Measurements from ENCODE around the gene NEUROD2.

NEUROD2 gene

GRCh38 chr17:39579318-39580081, 28.2 kb downstream of the NEUROD2 start:
- no peak for DNase-seq (ENCODE audit: low read depth)

DNA sequence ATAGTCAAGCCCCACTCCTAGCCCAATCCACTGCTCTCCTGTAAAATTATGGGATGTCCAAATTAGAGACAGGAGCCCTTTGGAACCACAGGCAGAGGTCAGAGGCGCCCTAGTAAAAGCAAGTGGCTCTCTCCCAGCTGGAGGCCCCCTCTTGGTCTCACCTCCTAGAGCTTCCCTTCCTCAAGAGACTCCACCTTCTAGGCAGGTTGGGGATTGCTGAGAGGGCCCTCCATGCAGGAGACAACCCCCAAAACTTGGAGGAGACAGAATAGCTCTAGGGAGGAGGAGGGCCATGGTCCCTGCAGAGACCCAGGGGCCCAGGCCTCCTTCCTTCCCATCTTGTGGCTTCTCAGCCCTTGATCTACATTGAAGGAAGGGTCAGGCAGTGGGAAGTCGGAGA, 29.4 kb downstream of the NEUROD2 start:
- DNase-seq (ENCODE audit: low read depth): no peak

- DNase-seq (ENCODE audit: low read depth): no peak
These were observed 31.5 kb downstream of the NEUROD2 start for GRCh38 chr17:39576187-39576586.

- peak; percentile 3 for DNase-seq (ENCODE audit: low read depth)
These were observed 34.0 kb downstream of the NEUROD2 start for GRCh38 chr17:39573447-39574298.

- DNase-seq (ENCODE audit: low read depth): no peak
These were observed 35.6 kb downstream of the NEUROD2 start for GRCh38 chr17:39572121-39572520.

DNA sequence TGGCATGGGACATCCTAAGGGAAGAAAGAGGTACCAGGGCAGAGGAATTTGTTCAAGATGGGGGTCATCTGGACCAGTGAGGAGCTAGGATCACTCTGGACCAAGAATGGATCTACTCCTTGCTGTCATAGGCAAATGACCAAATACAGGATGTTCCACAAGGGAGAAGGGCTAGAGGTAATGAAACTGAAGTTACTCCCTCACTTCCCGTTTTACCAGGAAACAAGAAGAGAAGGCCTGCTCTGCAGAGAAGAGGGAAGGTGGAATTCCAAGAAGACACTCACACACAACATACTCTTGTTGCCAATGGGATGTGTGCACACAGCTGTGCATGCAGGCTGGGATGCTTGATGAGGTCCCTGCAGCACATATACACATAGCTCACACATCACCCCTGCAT, 38.6 kb downstream of the NEUROD2 start:
- no peak for DNase-seq (ENCODE audit: low read depth)

- no peak for DNase-seq (ENCODE audit: low read depth)
These were observed 39.0 kb downstream of the NEUROD2 start for GRCh38 chr17:39568702-39569101.

DNA sequence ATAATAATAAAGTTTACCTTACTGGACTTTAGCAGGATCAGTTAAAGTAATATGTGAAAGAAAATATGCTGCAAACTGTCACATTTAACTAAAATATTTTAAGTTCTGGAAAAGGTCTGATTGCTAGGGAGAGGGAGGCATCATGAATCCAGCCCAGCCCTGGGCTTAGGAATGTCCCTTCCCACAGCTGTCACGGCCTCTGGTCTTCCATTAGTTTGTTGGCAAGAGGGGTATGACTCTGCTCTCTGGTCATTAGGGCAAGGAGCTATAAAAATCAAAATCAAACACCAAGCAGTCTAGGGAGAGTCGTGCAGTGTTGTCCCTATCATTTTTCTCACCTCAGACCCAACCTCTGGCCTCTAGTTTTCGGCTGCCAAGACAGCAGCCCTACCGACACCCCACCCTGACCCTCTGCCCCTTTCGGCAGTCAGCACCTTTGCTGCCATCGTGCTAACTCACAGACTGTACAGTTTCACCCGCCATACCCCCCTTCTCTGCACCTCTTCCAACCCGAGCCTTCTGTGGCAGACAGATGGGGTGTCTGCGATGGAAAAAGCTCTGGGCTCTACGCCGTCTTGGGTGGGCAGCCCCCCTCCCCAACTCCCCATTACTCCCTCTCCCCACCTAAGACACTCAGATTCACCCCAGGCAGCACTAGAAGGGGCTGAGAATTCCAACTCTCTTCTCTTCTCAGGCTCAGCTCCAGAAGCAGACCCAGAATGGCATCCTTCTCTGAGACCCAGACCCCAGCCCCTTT, 41.4 kb downstream of the NEUROD2 start:
- no peak for DNase-seq (ENCODE audit: low read depth)

DNA sequence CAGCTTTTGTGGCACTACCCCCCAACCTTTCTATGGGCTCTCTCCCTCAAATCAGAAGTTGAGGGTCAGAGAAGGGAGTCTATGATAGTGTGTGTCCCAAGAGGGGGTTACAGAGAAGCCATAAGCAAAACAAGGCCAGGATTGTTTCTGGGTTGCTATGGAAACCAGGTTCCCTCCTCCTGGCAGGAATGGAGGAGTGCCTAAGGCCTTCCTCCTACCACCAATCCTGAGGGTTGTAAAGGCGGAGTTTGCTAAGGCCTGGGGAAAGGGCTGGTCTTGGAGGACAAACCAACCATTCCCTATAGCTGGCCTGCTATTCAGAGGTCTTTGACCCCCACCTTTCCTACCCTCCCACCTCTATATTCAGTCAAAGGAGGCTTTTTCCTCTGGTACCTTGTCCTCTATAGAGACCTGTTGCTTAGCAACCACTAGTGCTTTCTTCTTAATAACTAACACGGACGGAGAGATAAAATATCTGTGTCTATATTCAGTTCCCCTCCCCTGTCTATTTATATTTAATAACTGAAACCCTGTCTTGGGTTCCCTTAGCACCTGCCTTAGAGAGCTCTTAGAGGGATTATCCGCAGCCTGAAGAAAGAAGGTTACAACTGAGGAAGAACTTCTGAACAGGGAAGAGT, 43.4 kb downstream of the NEUROD2 start:
- DNase-seq (ENCODE audit: low read depth): no peak

- no peak for DNase-seq (ENCODE audit: low read depth)
These were observed 44.2 kb downstream of the NEUROD2 start for GRCh38 chr17:39563476-39563875.

- no peak for DNase-seq (ENCODE audit: low read depth)
These were observed 44.7 kb downstream of the NEUROD2 start for GRCh38 chr17:39562976-39563375.

- DNase-seq (ENCODE audit: low read depth): no peak
These were observed 45.3 kb downstream of the NEUROD2 start for GRCh38 chr17:39562395-39562794.

DNA sequence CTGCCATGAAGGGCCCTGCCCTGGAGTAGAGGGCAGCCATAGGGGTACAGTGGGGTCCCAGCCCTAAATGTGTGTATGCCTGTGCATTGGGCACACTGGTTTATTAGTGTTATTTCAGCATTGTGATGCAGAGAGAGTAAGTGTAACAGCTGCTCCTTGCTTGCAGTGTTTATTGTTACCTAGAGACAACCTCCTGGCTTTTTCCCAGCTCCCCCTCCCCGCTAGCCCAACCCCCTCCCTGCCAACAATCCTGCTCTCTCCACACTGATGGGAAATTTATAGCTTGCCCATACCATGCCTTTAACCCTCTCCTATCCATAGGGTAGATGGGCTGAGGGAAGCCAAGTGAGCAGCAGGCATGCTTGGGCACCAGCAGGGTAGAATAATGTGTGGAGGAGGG, 51.3 kb downstream of the NEUROD2 start:
- no peak for DNase-seq (ENCODE audit: low read depth)

- DNase-seq (ENCODE audit: low read depth): no peak
These were observed 52.4 kb downstream of the NEUROD2 start for GRCh38 chr17:39555368-39555767.

Data from activated T-helper 1 cell treated with Interleukin-2 at 50 U/mL for 16 hours (primary cell).